ENCODE results near the gene PLIN4.

PLIN4 gene

DNA sequence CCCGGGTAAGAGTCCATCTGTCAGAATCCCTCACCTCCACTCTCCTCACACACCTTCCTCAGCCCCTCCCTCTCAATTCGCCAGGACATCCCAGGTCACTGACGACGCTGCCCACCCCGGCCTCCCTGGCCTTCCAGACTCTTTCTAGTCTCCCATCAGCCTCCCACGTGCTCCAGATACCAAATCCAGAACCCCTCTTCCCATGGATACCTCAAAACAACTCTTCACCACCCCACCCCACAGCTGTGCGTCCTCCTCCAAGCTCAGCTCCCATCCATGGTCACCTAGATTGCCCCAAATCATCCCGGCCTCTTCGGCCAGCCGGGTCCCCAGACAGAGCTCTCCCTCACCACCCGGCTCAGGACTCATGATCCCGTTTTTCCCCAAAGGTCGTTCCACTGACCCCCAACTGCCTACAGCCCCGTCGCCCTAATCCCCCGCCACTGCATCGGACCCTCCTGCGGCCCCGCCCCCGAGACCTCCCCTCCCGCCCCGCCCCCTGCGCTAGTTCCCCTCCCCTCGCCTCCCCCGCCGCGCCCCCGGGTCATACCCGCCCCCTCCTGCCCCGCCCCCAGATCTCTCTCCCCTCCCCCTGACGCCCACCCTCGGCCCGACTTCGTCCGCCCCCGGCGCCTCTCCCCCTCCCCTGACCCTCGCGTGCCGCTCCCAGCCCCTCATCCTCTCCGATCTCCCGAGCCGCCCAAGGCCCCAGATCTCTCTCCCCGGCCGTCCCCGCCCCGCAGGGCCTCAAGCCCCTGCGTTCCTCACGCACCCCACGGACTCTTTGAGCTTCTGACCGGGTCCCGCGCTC lies 61.2 kb downstream of the PLIN4 start:
- TF ChIP-seq, protein P1, sequence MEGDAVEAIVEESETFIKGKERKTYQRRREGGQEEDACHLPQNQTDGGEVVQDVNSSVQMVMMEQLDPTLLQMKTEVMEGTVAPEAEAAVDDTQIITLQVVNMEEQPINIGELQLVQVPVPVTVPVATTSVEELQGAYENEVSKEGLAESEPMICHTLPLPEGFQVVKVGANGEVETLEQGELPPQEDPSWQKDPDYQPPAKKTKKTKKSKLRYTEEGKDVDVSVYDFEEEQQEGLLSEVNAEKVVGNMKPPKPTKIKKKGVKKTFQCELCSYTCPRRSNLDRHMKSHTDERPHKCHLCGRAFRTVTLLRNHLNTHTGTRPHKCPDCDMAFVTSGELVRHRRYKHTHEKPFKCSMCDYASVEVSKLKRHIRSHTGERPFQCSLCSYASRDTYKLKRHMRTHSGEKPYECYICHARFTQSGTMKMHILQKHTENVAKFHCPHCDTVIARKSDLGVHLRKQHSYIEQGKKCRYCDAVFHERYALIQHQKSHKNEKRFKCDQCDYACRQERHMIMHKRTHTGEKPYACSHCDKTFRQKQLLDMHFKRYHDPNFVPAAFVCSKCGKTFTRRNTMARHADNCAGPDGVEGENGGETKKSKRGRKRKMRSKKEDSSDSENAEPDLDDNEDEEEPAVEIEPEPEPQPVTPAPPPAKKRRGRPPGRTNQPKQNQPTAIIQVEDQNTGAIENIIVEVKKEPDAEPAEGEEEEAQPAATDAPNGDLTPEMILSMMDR (conservative IDR thresholded peaks at IDR 0.05; ENCODE audit: low read length), result no peak
- DNase-seq (ENCODE audit: low read depth), result peak; percentile 60
- peak overlapping the region; percentile 93 for H3K4me3 ChIP-seq (ENCODE audit: low read length)

DNA sequence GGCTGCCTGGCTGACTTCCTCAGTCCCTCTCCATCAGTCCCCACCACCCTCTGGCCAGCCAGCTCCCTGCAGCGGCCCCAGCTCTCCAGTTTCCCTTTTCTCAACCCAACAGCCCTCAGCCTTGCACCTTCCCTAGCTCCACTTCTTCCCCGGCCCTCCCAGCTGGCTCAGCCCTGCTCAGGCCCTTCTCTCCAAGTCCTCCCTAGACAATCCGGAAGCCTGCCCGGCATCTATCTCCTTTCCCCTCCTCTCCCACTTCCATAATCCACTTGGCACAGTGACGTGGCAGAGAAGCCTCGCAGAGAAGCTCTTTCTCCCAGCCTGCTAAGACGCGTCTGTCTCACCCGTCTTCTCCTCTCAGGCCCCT lies 61.8 kb downstream of the PLIN4 start:
- TF ChIP-seq, protein P1 (conservative IDR thresholded peaks at IDR 0.05; ENCODE audit: low read length), result no peak
- DNase-seq (ENCODE audit: low read depth), result peak; percentile 74

GRCh38 chr19:4455719-4456475 lies 62.4 kb downstream of the PLIN4 start:
- TF ChIP-seq, protein P1 (conservative IDR thresholded peaks at IDR 0.05; ENCODE audit: low read length), result peak; percentile 1; the same call in 1 of the 2 replicates
- H3K4me3 ChIP-seq (ENCODE audit: low read length), result peak overlapping the region; percentile 93
- DNase-seq (ENCODE audit: low read depth), result peak; percentile 57

More for the DNA sequence above, 61.8 kb downstream of the PLIN4 start:
- H3K4me3 ChIP-seq (ENCODE audit: low read length), result peak overlapping the region; percentile 93

- peak overlapping the region; percentile 93 for H3K4me3 ChIP-seq (ENCODE audit: low read length)
- peak; percentile 70 for DNase-seq (ENCODE audit: low read depth)
- TF ChIP-seq, protein P1 (conservative IDR thresholded peaks at IDR 0.05; ENCODE audit: low read length), result no peak
Observed at GRCh38 chr19:4454747-4455718, 63.3 kb downstream of the PLIN4 start.

- TF ChIP-seq, protein P1 (conservative IDR thresholded peaks at IDR 0.05; ENCODE audit: low read length), result no peak
- no peak for DNase-seq (ENCODE audit: low read depth)
- no peak overlapping the region for H3K4me3 ChIP-seq (ENCODE audit: low read length)
Observed at GRCh38 chr19:4453232-4454179, 64.8 kb downstream of the PLIN4 start.
